Activated CD4-positive, alpha-beta T cell treated with anti-CD3 and anti-CD28 coated beads for 36 hours (primary cell): ENCODE data around the gene NOL4L. TPM values are rescaled to one million over a fixed set of nuclear protein-coding genes. Genes with fewer than 3 reads are reported as not detected.
"Not testable (repeated sequence)": the region's sequence is repeated elsewhere in the genome, so short reads cannot be mapped to it uniquely, and the experiment has no call there.

Experiments used
- ATAC-seq: fragments of 200-7000 bp; cut with Tn5 transposase; one replicate; pipeline ENCODE4 v1.10.0; 2021; ENCODE audit warnings: mild to moderate bottlenecking, moderate library complexity
- CTCF ChIA-PET: fragments of 350-600 bp; sonication (Branson Sonifier 250); formaldehyde crosslinking; loops from one replicate; lab custom pipeline; 2021; ENCODE audit warnings: antibody characterized with exemption; lab: Charles Lee
- POLR2A ChIA-PET: fragments of 350-600 bp; sonication (Branson Sonifier 250); formaldehyde crosslinking; loops from one replicate; lab custom pipeline; 2021; ENCODE audit warnings: antibody characterized with exemption, inconsistent platforms; lab: Charles Lee
- DNase-seq: peaks from one replicate; pipeline ENCODE4 v3.0.0-alpha.2; 2020
- H3K27ac Mint-ChIP-seq: one replicate; pipeline ENCODE4 v1.8.0; 2021; ENCODE audit warnings: mixed read lengths
- H3K27me3 Mint-ChIP-seq: one replicate; pipeline ENCODE4 v1.8.0; 2021; ENCODE audit warnings: mixed read lengths
- H3K36me3 Mint-ChIP-seq: one replicate; pipeline ENCODE4 v1.8.0; 2021; ENCODE audit warnings: low read depth, mixed read lengths
- H3K4me1 Mint-ChIP-seq: one replicate; pipeline ENCODE4 v1.8.0; 2021; ENCODE audit warnings: mixed read lengths
- H3K4me3 Mint-ChIP-seq: one replicate; pipeline ENCODE4 v1.8.0; 2021; ENCODE audit warnings: mild to moderate bottlenecking, moderate library complexity, mixed read lengths
- H3K9me3 Mint-ChIP-seq: one replicate; pipeline ENCODE4 v1.8.0; 2021; ENCODE audit warnings: low read depth, mixed read lengths
- intact Hi-C, 2 experiments: fragments of 100-400 bp; cut with DNase I in 1 of 2; cut with micrococcal nuclease in 1 of 2; formaldehyde crosslinking; loops; one replicate each; pipeline versions ENCODE4 v1.14.2 to v1.15.1; 2022 to 2024; cut with DNase I, micrococcal nuclease
- total RNA-seq, 2 experiments: library from RNA; stranded (reverse); gene quantifications; one replicate each; pipeline ENCODE4 v1.2.3, GENCODE V29; 2021

Gene NOL4L
- total RNA-seq, 2 experiments from 2014 or later: 17.3 to 22.0 TPM

DNA sequence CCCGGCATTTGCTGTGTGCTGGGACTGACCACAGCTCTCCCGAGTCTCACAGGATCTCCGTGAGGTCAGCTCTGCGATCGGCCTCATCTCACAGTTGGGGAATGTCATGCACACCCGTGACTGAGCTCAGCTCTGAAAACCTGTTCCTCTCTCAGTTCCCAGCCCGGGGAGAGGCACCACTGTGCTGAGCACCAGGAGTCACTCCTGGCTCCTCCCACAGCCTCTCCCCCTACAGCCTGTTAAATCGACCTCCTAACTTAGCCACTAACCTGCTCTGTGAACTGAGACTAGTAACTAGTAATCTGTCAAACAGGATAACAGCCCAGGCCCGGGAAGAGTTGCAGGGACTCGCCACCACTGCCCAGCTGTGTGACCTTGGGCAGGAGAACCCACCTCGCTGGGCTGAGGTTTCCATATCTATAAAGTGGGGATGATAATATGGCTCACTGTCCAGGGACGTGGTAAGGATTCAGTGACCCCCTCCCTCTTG is 20.1 kb upstream of the NOL4L start:
- no peaks in the 10 kb centered on the region for H3K27me3 Mint-ChIP-seq
- POLR2A ChIA-PET: no interaction called here
- no peaks in the 10 kb centered on the region for H3K4me1 Mint-ChIP-seq
- DNase-seq (no peak), ATAC-seq (no peak)
- no peaks in the 10 kb centered on the region for H3K9me3 Mint-ChIP-seq
- no peak overlapping the region for H3K27ac Mint-ChIP-seq
- no peak overlapping the region for H3K4me3 Mint-ChIP-seq
- intact Hi-C loops: no loop called here
- CTCF ChIA-PET: interaction anchor here (1.0 kb wide), 1 partner anchor 83 kb away, joined by 4 read pairs; no protein-coding TSS in a partner anchor
- no peaks in the 10 kb centered on the region for H3K36me3 Mint-ChIP-seq

DNA sequence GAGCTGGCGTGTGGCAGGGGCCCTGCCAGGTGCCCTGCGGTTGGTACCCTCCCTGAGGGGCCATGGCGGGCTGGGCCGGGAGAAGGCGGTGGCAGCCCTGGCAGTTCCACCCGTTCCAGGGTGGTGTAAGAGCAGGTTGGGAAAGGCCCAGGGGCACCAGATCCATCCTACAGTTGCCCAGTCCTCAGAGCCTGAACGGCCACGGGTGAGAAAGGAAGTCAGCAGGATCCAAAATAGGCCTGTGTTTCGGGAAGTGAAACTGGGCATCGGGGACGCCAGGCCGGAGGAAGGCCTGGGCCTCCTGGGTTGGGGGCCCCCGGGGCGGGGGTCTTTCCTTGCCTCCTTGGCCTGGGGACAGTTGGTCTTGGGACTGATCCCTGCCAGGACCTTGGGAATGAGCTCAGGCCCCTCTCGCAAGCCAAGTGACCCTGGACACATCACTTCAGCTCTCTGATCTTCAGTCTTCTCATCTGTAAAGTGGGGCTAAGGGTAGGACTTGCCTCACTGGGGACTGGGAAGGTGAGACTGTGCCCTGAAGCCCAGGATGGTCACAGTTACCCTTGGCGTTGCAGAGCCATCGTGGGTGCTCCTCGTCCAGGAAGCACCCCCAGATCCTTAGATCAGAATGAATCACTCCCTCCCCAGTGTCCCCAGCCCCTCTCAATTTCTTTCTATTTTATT is 18.1 kb upstream of the NOL4L start:
- Mint-ChIP-seq H3K4me3 (no peak overlapping the region), H3K27me3 (no peaks in the 10 kb centered on the region), H3K4me1 (no peaks in the 10 kb centered on the region), H3K27ac (no peak overlapping the region), H3K36me3 (no peaks in the 10 kb centered on the region), H3K9me3 (no peaks in the 10 kb centered on the region)
- ATAC-seq: no peak
- CTCF ChIA-PET: interaction anchor here (0.8 kb wide), 1 partner anchor 79 kb away, joined by 3 read pairs; no protein-coding TSS in a partner anchor
- no peak for DNase-seq
- intact Hi-C loops: no loop called here
- POLR2A ChIA-PET: no interaction called here

DNA sequence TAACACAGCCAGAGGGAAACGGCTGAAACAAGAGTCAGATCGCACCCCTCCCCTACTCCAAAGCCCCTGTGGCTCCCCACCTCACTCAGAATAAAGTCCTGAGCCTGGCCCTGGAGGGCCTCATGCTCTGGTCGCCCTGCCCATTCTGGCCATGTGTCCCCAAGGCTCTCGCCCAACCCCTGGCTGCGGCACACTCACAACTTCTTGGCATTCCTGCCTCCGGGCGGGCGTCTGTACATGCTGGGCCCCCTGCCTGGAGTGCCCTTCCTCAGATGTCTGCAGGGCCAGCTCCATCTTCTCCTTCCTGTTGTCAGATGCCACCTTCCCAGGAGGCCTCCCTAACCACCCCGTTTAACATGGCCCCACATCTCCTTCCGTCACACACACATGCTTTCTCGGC is 17.1 kb upstream of the NOL4L start:
- Mint-ChIP-seq H3K9me3 (no peaks in the 10 kb centered on the region), H3K27ac (no peak overlapping the region), H3K4me1 (no peaks in the 10 kb centered on the region), H3K4me3 (no peak overlapping the region), H3K27me3 (no peaks in the 10 kb centered on the region), H3K36me3 (no peaks in the 10 kb centered on the region)
- intact Hi-C loops: no loop called here
- CTCF ChIA-PET: no interaction called here
- DNase-seq (no peak), ATAC-seq (no peak)
- POLR2A ChIA-PET: no interaction called here

DNA sequence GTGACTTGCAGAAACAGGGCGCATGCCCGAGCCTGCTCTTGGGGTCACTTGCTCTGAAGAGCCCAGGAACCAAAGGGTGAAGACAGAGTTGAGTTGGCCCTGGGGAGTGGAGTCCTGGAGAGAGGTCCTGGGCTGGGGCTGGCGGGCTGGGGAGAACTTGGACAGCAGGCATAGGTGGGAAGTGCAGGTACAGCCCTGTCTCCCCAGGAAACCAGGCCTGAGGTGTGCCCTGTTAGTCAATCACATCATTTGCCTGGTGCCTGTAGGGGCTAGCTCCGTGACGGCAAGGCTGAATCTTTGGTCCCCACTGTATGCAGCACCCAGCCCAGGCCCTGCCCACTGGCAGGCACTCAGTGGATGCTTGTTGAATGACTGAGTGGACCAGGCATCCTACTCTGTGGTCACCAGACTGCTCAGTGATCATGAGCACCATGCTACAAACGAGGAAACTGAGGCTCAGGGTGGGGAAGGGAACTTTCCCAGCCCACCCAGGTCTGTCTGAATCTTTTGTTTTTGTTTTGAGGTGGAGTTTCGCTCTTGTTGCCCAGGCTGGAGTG is 15.6 kb upstream of the NOL4L start:
- ATAC-seq: no peak
- CTCF ChIA-PET: interaction anchor here (0.6 kb wide), 1 partner anchor 390 kb away, joined by 3 read pairs; no protein-coding TSS in a partner anchor

DNA sequence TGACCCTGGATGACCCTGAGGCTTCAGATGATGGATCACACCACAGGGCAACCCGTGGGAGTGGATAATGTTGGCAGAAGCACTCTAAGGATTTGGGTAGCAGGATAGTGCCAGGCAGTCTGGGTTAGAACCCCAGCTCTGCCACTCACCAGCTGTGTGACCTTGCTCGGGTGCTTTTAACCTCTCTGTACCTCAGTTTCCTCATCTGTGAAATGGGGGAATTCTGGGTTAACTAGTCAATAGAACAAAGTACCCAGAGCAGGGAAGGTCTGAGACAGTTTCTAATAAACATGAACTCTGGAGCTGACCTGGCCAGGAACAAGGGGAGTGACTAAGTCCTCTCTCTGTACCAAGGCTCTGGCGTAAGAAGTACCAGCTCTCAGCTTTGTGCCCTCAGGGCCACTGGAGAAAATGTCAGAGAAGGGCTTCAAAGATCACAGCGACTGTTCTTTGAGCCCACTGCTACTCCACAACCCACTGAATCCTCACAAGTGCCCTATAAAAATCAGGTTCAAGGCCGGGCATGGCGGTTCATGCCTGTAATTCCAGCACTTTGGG is 14.7 kb upstream of the NOL4L start:
- Mint-ChIP-seq H3K36me3 (no peaks in the 10 kb centered on the region), H3K27ac (no peak overlapping the region), H3K27me3 (no peaks in the 10 kb centered on the region), H3K9me3 (no peaks in the 10 kb centered on the region), H3K4me3 (no peak overlapping the region), H3K4me1 (no peaks in the 10 kb centered on the region)
- ATAC-seq (no peak), DNase-seq (no peak)
- POLR2A ChIA-PET: interaction anchor here (0.6 kb wide), 1 partner anchor 15 kb away, joined by 3 read pairs; no protein-coding TSS in a partner anchor
- CTCF ChIA-PET: interaction anchor here (0.9 to 1.1 kb wide), 2 partner anchors 78 to 86 kb away, joined by 3 to 4 read pairs; no protein-coding TSS in a partner anchor
- intact Hi-C loops: no loop called here

More for the DNA sequence above, 15.6 kb upstream of the NOL4L start:
- Mint-ChIP-seq H3K4me3 (no peak overlapping the region), H3K27me3 (no peaks in the 10 kb centered on the region), H3K36me3 (no peaks in the 10 kb centered on the region), H3K27ac (no peak overlapping the region), H3K4me1 (no peaks in the 10 kb centered on the region), H3K9me3 (no peaks in the 10 kb centered on the region)
- intact Hi-C loops: no loop called here
- DNase-seq: no peak
- POLR2A ChIA-PET: interaction anchor here (0.6 kb wide), 1 partner anchor 146 kb away, joined by 10 read pairs; no protein-coding TSS in a partner anchor

DNA sequence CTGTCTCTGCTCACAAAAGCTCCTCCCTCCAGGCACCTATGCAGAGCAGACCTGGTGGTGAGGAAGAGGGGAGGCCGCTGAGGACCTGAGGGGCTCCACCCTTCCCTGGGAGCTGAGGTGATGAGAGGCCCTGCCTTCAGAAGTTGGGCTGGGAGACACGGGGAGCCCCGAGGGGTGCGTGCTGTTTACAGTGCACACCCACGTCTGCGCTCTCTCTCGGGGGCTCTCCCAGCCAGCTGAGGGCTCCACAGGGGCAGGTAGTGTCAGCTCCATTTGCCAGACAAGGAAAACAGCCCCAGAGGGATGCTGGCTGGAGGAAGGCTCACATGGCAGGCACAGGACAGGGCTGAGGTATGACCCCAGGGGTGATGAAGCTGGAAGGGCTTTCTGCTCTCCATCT is 13.5 kb upstream of the NOL4L start:
- ChIA-PET CTCF (interaction anchor here (0.7 to 1.1 kb wide), 4 partner anchors 76 to 105 kb away, joined by 3 to 4 read pairs (median 3); no protein-coding TSS in a partner anchor), POLR2A (no interaction called here)
- Mint-ChIP-seq H3K27me3 (no peaks in the 10 kb centered on the region), H3K4me1 (peaks cover 2% of the 10 kb centered on the region), H3K27ac (no peak overlapping the region), H3K9me3 (no peaks in the 10 kb centered on the region), H3K4me3 (no peak overlapping the region), H3K36me3 (no peaks in the 10 kb centered on the region)
- intact Hi-C loops: no loop called here
- ATAC-seq (no peak), DNase-seq (no peak)

DNA sequence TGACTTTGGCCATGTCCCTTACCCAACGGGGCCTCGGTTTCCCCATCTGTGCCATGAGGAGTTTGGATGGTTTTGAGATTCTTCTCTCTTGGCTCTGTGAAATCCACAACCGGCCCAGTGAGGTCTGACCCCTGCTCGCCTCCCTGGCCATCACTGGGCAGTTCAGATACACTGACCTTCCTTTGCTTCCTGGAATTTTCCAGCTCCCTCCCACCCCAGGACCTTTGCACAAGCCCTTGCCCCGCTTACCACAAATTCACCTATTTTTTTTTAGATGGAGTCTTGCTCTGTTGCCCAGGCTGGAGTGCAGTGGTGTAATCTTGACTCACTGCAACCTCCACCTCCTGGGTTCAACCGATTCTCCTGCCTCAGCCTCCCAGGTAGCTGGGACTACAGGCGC is 12.6 kb upstream of the NOL4L start:
- Mint-ChIP-seq H3K27me3 (no peaks in the 10 kb centered on the region), H3K9me3 (no peaks in the 10 kb centered on the region), H3K36me3 (no peaks in the 10 kb centered on the region), H3K4me1 (peaks cover 4% of the 10 kb centered on the region), H3K4me3 (no peak overlapping the region), H3K27ac (no peak overlapping the region)
- CTCF ChIA-PET: interaction anchor here (0.7 kb wide), 1 partner anchor 74 kb away, joined by 5 read pairs; no protein-coding TSS in a partner anchor
- ATAC-seq: no peak
- POLR2A ChIA-PET: no interaction called here
- intact Hi-C loops: no loop called here
- no peak for DNase-seq

DNA sequence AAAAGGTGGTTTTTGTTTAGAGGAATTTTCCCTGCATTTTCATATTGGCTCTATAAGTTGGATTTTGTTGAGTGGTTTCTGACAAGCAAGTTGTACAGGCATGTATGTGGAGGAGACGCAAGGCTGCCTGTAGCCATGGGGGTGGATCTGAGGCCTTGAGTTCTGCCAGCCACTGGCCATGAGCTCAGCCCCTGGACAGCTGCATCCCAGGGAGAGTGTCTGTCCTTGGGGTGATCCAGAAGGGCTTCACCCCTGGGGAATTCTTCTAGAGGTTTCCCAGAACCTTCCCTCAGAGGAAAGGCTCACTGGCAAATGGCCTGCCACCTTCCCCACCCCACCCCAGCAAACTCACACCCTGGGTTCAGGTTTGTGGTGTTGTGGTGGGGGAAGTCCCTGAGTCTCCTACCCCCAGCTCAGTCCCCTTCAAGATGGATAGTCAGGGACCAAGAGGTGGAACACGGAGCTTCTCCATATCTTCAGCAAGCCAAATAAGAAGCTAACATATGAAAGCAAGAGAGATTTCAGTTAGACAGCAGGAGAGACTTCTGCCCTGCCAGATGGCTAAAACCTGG is 11.6 kb upstream of the NOL4L start:
- no peak overlapping the region for H3K27ac Mint-ChIP-seq

DNA sequence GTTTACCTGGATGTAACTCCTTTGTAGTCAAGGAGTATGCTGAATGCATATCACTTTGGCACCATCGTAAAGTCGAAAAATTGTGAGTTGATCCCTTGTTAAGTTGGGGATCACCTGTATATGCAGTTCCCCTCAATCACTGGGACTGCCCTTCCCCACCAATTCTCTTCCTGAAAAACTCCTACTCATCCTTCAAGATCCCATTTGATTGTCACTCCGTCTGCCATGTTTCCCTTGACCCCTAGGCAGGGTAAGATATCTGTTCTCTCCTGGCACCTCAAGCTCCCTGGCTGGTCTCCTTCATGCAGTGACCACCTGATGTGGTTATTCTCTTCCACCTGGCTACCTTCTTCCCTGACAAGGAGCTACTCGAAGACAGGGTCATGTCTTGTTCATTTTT is 10.0 kb upstream of the NOL4L start:
- DNase-seq (no peak), ATAC-seq (no peak)
- intact Hi-C loops: no loop called here
- peaks cover 4% of the 10 kb centered on the region for H3K4me1 Mint-ChIP-seq
- H3K9me3 Mint-ChIP-seq: no peaks in the 10 kb centered on the region
- H3K4me3 Mint-ChIP-seq: no peak overlapping the region
- no peaks in the 10 kb centered on the region for H3K27me3 Mint-ChIP-seq
- H3K27ac Mint-ChIP-seq: no peak overlapping the region
- ChIA-PET POLR2A (no interaction called here), CTCF (interaction anchor here (0.8 kb wide), 1 partner anchor 67 kb away, joined by 3 read pairs; no protein-coding TSS in a partner anchor)
- H3K36me3 Mint-ChIP-seq: no peaks in the 10 kb centered on the region

More for the DNA sequence above, 11.6 kb upstream of the NOL4L start:
- POLR2A ChIA-PET: no interaction called here
- ATAC-seq: no peak
- Mint-ChIP-seq H3K36me3 (no peaks in the 10 kb centered on the region), H3K4me3 (no peak overlapping the region), H3K27me3 (no peaks in the 10 kb centered on the region), H3K9me3 (no peaks in the 10 kb centered on the region), H3K4me1 (peaks cover 4% of the 10 kb centered on the region)
- DNase-seq: no peak
- intact Hi-C loops: no loop called here
- CTCF ChIA-PET: interaction anchor here (0.7 kb wide), 1 partner anchor 73 kb away, joined by 5 read pairs; no protein-coding TSS in a partner anchor

DNA sequence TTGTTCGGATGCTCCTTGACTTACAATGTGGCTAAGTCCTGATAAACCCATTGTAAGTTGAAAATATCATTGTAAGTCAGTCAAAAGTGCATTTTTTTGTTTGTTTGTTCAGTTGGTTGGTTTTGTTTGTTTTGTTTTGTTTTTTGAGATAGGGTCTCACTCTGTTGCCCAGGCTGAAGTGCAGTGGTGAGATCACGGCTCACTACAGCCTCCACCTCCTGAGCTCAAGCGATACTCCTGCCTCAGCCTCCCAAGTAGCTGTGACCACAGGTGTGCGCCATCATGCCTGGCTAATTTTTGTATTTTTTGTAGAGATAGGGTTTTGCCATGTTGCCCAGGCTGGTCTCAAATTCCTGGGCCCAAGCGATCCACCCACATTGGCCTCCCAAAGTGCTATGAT is 9.5 kb upstream of the NOL4L start:
- H3K9me3 Mint-ChIP-seq, H3K36me3 Mint-ChIP-seq, POLR2A ChIA-PET, H3K27me3 Mint-ChIP-seq, H3K4me1 Mint-ChIP-seq, H3K4me3 Mint-ChIP-seq, ATAC-seq, intact Hi-C loops, CTCF ChIA-PET, DNase-seq, H3K27ac Mint-ChIP-seq: not testable (repeated sequence)

DNA sequence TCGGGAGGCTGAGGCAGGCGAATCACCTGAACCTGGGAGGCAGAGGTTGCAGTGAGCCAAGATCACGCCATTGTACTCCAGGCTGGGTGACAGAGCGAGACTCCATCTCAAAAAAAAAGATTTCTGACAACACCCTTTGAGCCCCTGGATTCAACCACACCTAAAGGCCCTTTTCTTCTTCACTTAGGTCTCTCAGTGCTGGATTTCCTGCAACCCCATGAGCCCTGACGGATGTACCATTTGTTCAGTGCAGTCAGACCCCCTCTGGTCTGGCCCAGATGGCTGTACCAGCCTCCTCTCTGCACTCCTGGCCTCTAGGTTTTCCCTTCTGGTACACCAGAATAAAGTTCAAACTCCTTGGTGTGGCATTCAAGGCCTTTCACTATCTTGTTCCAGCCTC is 9.1 kb upstream of the NOL4L start:
- Mint-ChIP-seq H3K4me1 (peaks cover 4% of the 10 kb centered on the region), H3K27ac (no peak overlapping the region), H3K27me3 (no peaks in the 10 kb centered on the region), H3K4me3 (no peak overlapping the region), H3K9me3 (no peaks in the 10 kb centered on the region), H3K36me3 (no peaks in the 10 kb centered on the region)
- no peak for DNase-seq
- intact Hi-C loops: no loop called here
- ChIA-PET POLR2A (no interaction called here), CTCF (no interaction called here)
- no peak for ATAC-seq
